ENCODE measurements around the gene FAM20B. TPM values are rescaled to one million over a fixed set of nuclear protein-coding genes. Genes with fewer than 3 reads are reported as not detected.

FAM20B gene
- total and polyA plus RNA-seq, 2 of the 8 experiments (the other 6 are each of a cell fraction or from before 2014, with no cell fraction given): 8.3 to 36.6 TPM

DNA sequence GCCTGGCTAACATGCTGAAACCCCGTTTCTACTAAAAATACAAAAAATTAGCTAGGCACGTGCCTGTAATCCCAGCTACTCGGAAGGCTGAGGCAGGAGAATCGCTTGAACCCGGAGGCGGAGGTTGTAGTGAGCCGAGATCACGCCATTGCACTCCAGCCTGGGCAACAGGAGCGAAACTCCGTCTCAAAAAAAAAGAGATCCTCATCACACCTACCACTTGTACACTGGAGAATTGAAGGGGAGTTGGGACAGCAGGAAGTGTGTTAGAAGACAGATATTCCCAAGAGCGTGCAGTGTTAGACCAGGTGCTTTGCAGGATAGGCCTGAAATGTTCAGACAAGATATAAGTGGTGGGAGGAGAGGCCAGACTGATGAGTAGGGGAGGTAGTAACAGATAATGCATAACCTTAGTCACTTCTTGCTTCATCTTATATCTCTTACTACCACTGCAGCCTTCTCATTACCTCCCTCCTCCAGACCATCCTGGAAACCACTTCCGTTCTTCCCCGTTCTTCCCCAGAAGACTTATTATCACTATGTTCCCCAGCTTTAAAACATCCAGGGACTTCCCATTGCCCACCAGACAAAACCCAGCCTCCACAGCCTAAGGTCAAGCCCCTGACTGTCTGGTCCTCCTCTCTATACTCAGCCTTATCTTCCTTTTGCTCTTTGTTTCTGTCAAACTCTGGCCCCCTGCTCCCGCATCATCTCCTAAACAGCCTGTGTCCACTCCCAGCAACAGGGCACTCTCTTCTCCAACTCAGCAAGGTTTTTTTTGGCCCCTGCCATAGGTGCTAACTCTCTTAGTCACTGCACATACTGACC, 21.3 kb downstream of the FAM20B start:
- Histone ChIP-seq H2AFZ (ENCODE audit: low read length) (no peak overlapping the region), H4K20me1 (replicated peaks in 1 of 2; ENCODE audit: control insufficient read depth in 1 of 2, insufficient read depth in 2 of 2, low read length in 2 of 2) (peaks cover 0 to under 1% of the 10 kb centered on the region in 2 experiments), H2BK120ac (replicated peaks; ENCODE audit: low read depth, low read length) (no peak overlapping the region), H4K8ac (ENCODE audit: extremely low read depth, insufficient read depth, low read length) (no peak overlapping the region), H2AK5ac (ENCODE audit: low read depth, low read length) (no peak overlapping the region), H2BK5ac (ENCODE audit: low read depth, low read length) (no peak overlapping the region), H3K79me1 (ENCODE audit: low read depth, low read length) (no peaks in the 10 kb centered on the region), H2BK15ac (ENCODE audit: low read length) (no peak overlapping the region), H3K18ac (ENCODE audit: extremely low read depth, low read length) (no peak overlapping the region), H3K23ac (ENCODE audit: insufficient read length) (no peak overlapping the region), H3K9me3 (ENCODE audit: insufficient read depth in 2 of 2, low read depth in 1 of 2, low read length in 1 of 2) (peaks cover 1 to 2% of the 10 kb centered on the region in 2 experiments; a peak in 1 of 4 replicates), H4K91ac (replicated peaks; ENCODE audit: insufficient read length, low read length) (no peak overlapping the region), H3K4me1 (replicated peaks in 1 of 4; ENCODE audit: control insufficient read depth in 3 of 4, insufficient read depth in 4 of 4, low read length in 3 of 4) (no peaks in the 10 kb centered on the region; a peak in 1 of 7 replicates), H3K79me2 (ENCODE audit: control insufficient read depth in 1 of 2, insufficient read depth in 2 of 2, low read length in 2 of 2) (peaks cover 0 to 11% of the 10 kb centered on the region in 2 experiments; a peak in 2 of 4 replicates), H3K9ac (replicated peaks in 1 of 4; ENCODE audit: extremely low read depth in 1 of 4, low read depth in 3 of 4, low read length in 3 of 4) (no peak overlapping the region), H3K4me3 (ENCODE audit: extremely low read depth in 1 of 4, insufficient read depth in 2 of 4, low read depth in 3 of 4, low read length in 4 of 4) (no peak overlapping the region), H3K4ac (replicated peaks; ENCODE audit: insufficient read length, low read depth, low read length) (no peak overlapping the region), H3K27ac (ENCODE audit: low read depth, low read length) (no peak overlapping the region), H3K56ac (replicated peaks; ENCODE audit: insufficient read length, low read depth, low read length) (no peak overlapping the region), H3K4me2 (ENCODE audit: insufficient read depth in 1 of 2, low read depth in 2 of 2, low read length in 2 of 2) (no peak overlapping the region), H3K14ac (ENCODE audit: insufficient read length) (no peak overlapping the region), H3K36me3 (ENCODE audit: control insufficient read depth in 2 of 4, insufficient read depth in 4 of 4, low read length in 3 of 4) (no peaks in the 10 kb centered on the region), H3K27me3 (replicated peaks in 1 of 4; ENCODE audit: control insufficient read depth in 3 of 4, extremely low read depth in 1 of 4, insufficient read depth in 3 of 4, low read length in 3 of 4) (no peaks in the 10 kb centered on the region), H2BK12ac (ENCODE audit: low read depth, low read length) (no peak overlapping the region), H2BK20ac (ENCODE audit: low read length) (no peak overlapping the region), H3K23me2 (ENCODE audit: low read depth, low read length) (no peaks in the 10 kb centered on the region), H4K5ac (ENCODE audit: insufficient read length, low read depth, low read length) (no peak overlapping the region)
- FAIRE-seq: no peak
- 89% methylated on average over 14 of the region's 14 CpGs; no CpG with 5 or more reads in 1 of the 2 experiments for WGBS, 2 experiments (ENCODE audit: extremely low coverage in 1 of 2, insufficient coverage in 1 of 2, insufficient read length in 1 of 2, insufficient replicate concordance in 2 of 2, low coverage in 1 of 2, low lambda C conversion rate in 2 of 2, missing lambda C conversion rate in 1 of 2)
- no peak for DNase-seq (ENCODE audit: low read depth in 1 of 2, low spot score in 2 of 2)
- POLR2A ChIA-PET (ENCODE audit: partially characterized antibody): no interaction called here
- CTCF ChIA-PET (ENCODE audit: partially characterized antibody): no interaction called here
- no peak for TF ChIP-seq POLR2AphosphoS5 (IDR thresholded peaks at IDR 0.05; ENCODE audit: low read depth, low read length)
- TF ChIP-seq CHD1 (IDR thresholded peaks at IDR 0.05; ENCODE audit: low read depth, low read length): no peak
